WTC11 (cell line): ENCODE data around the gene SLC19A1. TPM values are rescaled to one million over a fixed set of nuclear protein-coding genes. Genes with fewer than 3 reads are reported as not detected.
A peak's percentile ranks its signal among the peaks of the same experiment; 100 is the strongest.

ENCODE experiments used
- ATAC-seq: fragments of 200-7000 bp; cut with Tn5 transposase; 2 replicates; pipeline ENCODE4 v1.10.0; 2021; ENCODE audit warnings: mild to moderate bottlenecking, moderate library complexity
- CTCF ChIA-PET: fragments of 300-600 bp; sonication (Branson Sonifier 250); formaldehyde crosslinking; loops from one replicate; lab custom pipeline; 2021; ENCODE audit warnings: antibody characterized with exemption; lab: Charles Lee
- POLR2A ChIA-PET: fragments of 350-600 bp; sonication (Branson Sonifier 250); formaldehyde crosslinking; loops from one replicate; lab custom pipeline; 2021; ENCODE audit warnings: antibody characterized with exemption; lab: Charles Lee
- DNase-seq: peaks from one replicate; pipeline ENCODE4 v3.0.0; 2021; ENCODE audit warnings: low spot score
- H3K27ac Mint-ChIP-seq: 2 replicates; pipeline ENCODE4 v1.8.0; 2021; ENCODE audit warnings: mixed read lengths
- H3K27me3 Mint-ChIP-seq: 2 replicates; pipeline ENCODE4 v1.8.0; 2021; ENCODE audit warnings: low read depth, mild to moderate bottlenecking, moderate library complexity, mixed read lengths
- H3K36me3 Mint-ChIP-seq: 2 replicates; pipeline ENCODE4 v1.8.0; 2021; ENCODE audit warnings: mixed read lengths
- H3K4me1 Mint-ChIP-seq: 2 replicates; pipeline ENCODE4 v1.8.0; 2022; ENCODE audit warnings: mixed read lengths
- H3K4me3 Mint-ChIP-seq: 2 replicates; pipeline ENCODE4 v1.8.0; 2021; ENCODE audit warnings: mild to moderate bottlenecking, moderate library complexity, mixed read lengths
- H3K9me3 Mint-ChIP-seq: 2 replicates; pipeline ENCODE4 v1.8.0; 2021; ENCODE audit warnings: mixed read lengths
- FOXJ3 ChIP-seq: sonication (generic); formaldehyde crosslinking; IDR thresholded peaks from 2 replicates; pipeline ENCODE4 v1.9.0; 2021; ENCODE audit warnings: missing genetic modification reagents, mild to moderate bottlenecking, borderline replicate concordance
- GABPB1 ChIP-seq: sonication (generic); formaldehyde crosslinking; IDR thresholded peaks from 2 replicates; pipeline ENCODE4 v1.8.1; 2023; ENCODE audit warnings: mild to moderate bottlenecking, missing genetic modification reagents
- JAZF1 ChIP-seq: fragments of 250-450 bp; sonication (Bioruptor Pico); IDR thresholded peaks from 2 replicates; pipeline ENCODE4 v1.9.0; 2021; ENCODE audit warnings: moderate library complexity, mild to moderate bottlenecking, inconsistent platforms
- RORB ChIP-seq: fragments of 250-450 bp; sonication (Bioruptor Pico); IDR thresholded peaks from 2 replicates; pipeline ENCODE4 v1.9.0; 2021; ENCODE audit warnings: mild to moderate bottlenecking
- SMAD4 ChIP-seq: sonication (generic); formaldehyde crosslinking; IDR thresholded peaks from 2 replicates; pipeline ENCODE4 v1.8.0; 2022; ENCODE audit warnings: mild to moderate bottlenecking, missing genetic modification reagents
- ZBTB21 ChIP-seq: sonication (generic); formaldehyde crosslinking; IDR thresholded peaks from 2 replicates; pipeline ENCODE4 v1.8.1; 2023; ENCODE audit warnings: mild to moderate bottlenecking, missing genetic modification reagents, borderline replicate concordance
- ZNF121 ChIP-seq: sonication (generic); formaldehyde crosslinking; IDR thresholded peaks from 2 replicates; pipeline ENCODE4 v1.8.0; 2023; ENCODE audit warnings: missing genetic modification reagents
- ZNF423 ChIP-seq: fragments of 250-450 bp; sonication (Bioruptor Pico); IDR thresholded peaks from 2 replicates; pipeline ENCODE4 v2.1.2; 2022; ENCODE audit warnings: mild to moderate bottlenecking, moderate library complexity
- total RNA-seq: library from RNA; stranded (reverse); gene quantifications from 3 replicates; pipeline ENCODE4 v1.2.3, GENCODE V29; 2021
- TF ChIP-seq, protein P1 (sequence below): sonication (generic); formaldehyde crosslinking; IDR thresholded peaks from 2 replicates; pipeline ENCODE4 v1.8.1; 2023; ENCODE audit warnings: mild to moderate bottlenecking, missing genetic modification reagents, moderate library complexity
- TF ChIP-seq, protein P2 (sequence below): fragments of 250-450 bp; sonication (Bioruptor Pico); conservative IDR thresholded peaks from 2 replicates; pipeline ENCODE4 v1.9.0; 2021; ENCODE audit warnings: mild to moderate bottlenecking
- TF ChIP-seq, protein P3 (sequence below): sonication (generic); formaldehyde crosslinking; IDR thresholded peaks from 2 replicates; pipeline ENCODE4 v1.8.1; 2023; ENCODE audit warnings: mild to moderate bottlenecking, missing genetic modification reagents
- TF ChIP-seq, protein P4 (sequence below): sonication (generic); formaldehyde crosslinking; IDR thresholded peaks from 2 replicates; pipeline ENCODE4 v1.8.1; 2022; ENCODE audit warnings: mild to moderate bottlenecking, missing genetic modification reagents, moderate library complexity, borderline replicate concordance
- TF ChIP-seq, protein P5 (sequence below): fragments of 200-600 bp; IDR thresholded peaks from 2 replicates; pipeline ENCODE4 v1.8.0; 2022; ENCODE audit warnings: antibody characterized with exemption
- TF ChIP-seq, protein P6 (sequence below): sonication (generic); formaldehyde crosslinking; conservative IDR thresholded peaks from 2 replicates; pipeline ENCODE4 v1.8.1; 2022; ENCODE audit warnings: mild to moderate bottlenecking, missing genetic modification reagents
- TF ChIP-seq, protein P7 (sequence below): sonication (generic); formaldehyde crosslinking; IDR thresholded peaks from 2 replicates; pipeline ENCODE4 v1.8.1; 2022; ENCODE audit warnings: missing genetic modification reagents, borderline replicate concordance

The SLC19A1 gene
- total RNA-seq, 1 experiment from 2014 or later: 29.8 TPM

DNA sequence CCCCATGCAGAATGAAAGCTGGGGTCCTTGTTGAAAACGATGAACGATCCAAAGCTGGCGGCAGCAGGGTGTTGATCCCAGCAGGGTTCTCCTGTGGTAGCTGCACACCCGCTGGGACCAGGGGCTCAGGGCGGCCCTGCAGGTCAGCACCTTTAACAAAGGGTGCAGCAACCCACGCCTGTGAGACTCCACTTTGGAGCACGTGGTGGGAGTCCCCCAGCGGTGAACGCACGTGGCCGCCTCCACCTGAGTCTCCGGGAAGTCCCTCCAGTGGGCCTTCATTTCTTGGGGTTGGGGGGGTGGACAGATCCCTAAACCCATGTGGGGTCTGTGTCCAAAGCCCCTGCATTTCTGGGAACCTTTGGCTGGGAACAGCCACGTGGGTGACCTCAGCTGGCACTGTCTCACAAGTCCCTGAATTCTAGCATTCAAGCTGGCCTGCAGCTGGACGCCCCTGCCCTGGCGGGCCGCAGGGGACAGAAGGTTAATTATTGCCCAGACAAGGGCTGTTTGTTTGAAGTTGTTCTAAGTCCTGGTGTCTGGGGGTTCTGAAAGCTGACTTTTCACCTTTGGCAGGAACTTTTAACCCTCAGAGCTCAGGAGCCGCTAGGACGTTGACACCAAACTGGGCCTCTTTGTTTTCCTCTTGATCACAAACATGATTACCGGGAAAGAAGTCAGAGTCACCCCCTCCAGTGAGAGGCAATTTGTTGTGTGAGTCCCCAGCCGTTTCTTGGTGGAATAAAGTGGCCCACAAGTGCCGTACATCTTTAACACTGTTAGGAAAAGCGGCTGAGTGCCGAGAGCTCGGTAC is 72.8 kb downstream of the SLC19A1 start:
- no peaks in the 10 kb centered on the region for H3K9me3 Mint-ChIP-seq
- H3K27me3 Mint-ChIP-seq: no peaks in the 10 kb centered on the region
- TF ChIP-seq GABPB1 (CRISPR knock-in tag) (peak; percentile 53), ZNF121 (no peak)
- H3K36me3 Mint-ChIP-seq: peaks cover 16% of the 10 kb centered on the region
- no peak for ATAC-seq
- CTCF ChIA-PET: no interaction called here
- H3K4me3 Mint-ChIP-seq: no peak overlapping the region
- H3K4me1 Mint-ChIP-seq: peaks cover 8% of the 10 kb centered on the region
- peak overlapping the region; percentile 64 for H3K27ac Mint-ChIP-seq
- DNase-seq: no peak
- POLR2A ChIA-PET: no interaction called here

DNA sequence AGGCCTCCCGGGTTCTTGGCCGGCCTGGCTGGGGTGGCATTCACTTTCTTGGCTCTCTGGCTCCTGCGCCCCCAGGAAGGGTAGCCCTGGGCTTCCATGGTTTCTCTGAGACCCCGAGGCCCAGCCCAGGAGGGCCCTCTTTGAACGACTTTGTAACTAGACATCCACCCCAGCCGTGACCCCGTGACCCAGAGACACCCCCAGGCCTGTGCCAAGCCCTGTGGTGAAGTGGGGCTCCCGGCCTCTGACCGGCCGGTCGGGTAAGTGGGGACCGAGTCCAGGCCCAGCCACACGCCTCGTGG is 73.3 kb downstream of the SLC19A1 start:
- POLR2A ChIA-PET: no interaction called here

DNA sequence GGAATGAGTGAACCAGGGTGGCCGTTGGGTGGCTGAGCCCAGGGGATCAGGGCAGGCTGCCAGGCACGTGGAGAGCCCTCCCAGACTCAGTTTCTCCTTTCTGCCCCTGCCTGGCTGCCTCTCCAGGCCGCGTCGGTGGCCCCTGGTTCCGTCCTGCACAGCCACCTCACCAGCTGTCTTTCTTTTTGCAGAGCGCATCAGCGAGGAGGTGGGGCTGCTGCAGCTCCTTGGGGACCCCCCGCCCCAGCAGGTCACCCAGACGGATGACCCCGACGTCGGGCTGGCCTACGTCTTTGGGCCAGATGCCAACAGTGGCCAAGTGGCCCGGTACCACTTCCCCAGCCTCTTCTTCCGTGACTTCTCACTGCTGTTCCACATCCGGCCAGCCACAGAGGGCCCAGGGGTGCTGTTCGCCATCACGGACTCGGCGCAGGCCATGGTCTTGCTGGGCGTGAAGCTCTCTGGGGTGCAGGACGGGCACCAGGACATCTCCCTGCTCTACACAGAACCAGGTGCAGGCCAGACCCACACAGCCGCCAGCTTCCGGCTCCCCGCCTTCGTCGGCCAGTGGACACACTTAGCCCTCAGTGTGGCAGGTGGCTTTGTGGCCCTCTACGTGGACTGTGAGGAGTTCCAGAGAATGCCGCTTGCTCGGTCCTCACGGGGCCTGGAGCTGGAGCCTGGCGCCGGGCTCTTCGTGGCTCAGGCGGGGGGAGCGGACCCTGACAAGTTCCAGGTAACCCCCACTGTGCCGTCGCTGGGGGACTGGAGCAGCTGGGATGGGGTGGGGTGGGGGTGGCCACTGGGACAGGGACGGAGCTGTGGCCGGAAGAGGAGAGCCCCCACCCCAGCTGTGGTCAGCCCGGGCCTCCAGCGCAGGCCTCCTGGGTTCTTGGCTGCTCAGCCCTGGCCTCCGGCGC is 73.9 kb downstream of the SLC19A1 start:
- Mint-ChIP-seq H3K27me3 (no peaks in the 10 kb centered on the region), H3K9me3 (no peaks in the 10 kb centered on the region), H3K27ac (no peak overlapping the region), H3K4me1 (peaks cover 8% of the 10 kb centered on the region), H3K4me3 (no peak overlapping the region), H3K36me3 (peaks cover 8% of the 10 kb centered on the region; the same call in 1 of the 2 replicates)
- no peak for DNase-seq
- ChIA-PET POLR2A (no interaction called here), CTCF (no interaction called here)
- TF ChIP-seq, protein P1, sequence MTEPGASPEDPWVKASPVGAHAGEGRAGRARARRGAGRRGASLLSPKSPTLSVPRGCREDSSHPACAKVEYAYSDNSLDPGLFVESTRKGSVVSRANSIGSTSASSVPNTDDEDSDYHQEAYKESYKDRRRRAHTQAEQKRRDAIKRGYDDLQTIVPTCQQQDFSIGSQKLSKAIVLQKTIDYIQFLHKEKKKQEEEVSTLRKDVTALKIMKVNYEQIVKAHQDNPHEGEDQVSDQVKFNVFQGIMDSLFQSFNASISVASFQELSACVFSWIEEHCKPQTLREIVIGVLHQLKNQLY (CRISPR knock-in tag): no peak
- TF ChIP-seq, protein P2, sequence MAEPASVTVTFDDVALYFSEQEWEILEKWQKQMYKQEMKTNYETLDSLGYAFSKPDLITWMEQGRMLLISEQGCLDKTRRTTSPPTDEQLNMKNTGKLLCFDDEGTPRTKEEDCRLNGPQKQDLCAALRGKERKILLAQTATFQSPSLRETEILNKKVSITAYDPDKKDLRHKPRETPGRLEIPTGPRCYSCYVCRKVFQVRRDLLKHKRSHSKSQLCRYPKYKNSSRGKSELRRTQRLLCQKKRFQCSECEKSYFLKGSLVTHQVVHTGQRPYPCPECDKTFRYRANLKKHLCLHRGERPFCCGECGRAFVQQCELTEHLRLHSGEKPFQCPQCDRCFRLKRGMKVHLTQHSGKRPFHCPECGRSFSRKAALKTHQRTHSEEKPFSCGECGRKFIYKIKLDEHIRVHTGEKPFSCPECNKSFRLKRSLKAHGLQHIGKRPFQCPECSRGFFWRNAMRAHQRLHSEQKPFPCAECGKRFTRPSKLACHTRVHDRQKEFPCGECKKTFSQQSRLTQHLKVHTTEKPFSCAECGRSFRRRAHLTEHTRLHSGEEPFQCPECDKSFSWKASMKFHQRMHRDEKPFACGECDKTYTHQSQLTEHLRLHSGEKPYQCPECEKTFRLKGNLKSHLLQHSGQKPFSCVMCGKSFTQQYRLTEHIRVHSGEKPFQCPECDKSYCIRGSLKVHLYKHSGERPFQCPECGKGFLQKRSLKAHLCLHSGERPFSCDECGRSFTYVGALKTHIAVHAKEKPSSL (CRISPR knock-in tag): no peak
- no peak for TF ChIP-seq ZBTB21 (CRISPR knock-in tag)
- TF ChIP-seq, all 79 proteins: peak for 0
- no peak for ATAC-seq

More for the DNA sequence above, 73.3 kb downstream of the SLC19A1 start:
- Mint-ChIP-seq H3K27ac (no peak overlapping the region), H3K27me3 (no peaks in the 10 kb centered on the region), H3K36me3 (peaks cover 11% of the 10 kb centered on the region), H3K9me3 (no peaks in the 10 kb centered on the region), H3K4me3 (no peak overlapping the region), H3K4me1 (peaks cover 8% of the 10 kb centered on the region)
- CTCF ChIA-PET: no interaction called here
- ATAC-seq: no peak
- DNase-seq: no peak
- TF ChIP-seq RORB (CRISPR knock-in tag) (no peak), ZNF423 (no peak)
- TF ChIP-seq, protein P3, sequence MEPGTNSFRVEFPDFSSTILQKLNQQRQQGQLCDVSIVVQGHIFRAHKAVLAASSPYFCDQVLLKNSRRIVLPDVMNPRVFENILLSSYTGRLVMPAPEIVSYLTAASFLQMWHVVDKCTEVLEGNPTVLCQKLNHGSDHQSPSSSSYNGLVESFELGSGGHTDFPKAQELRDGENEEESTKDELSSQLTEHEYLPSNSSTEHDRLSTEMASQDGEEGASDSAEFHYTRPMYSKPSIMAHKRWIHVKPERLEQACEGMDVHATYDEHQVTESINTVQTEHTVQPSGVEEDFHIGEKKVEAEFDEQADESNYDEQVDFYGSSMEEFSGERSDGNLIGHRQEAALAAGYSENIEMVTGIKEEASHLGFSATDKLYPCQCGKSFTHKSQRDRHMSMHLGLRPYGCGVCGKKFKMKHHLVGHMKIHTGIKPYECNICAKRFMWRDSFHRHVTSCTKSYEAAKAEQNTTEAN (CRISPR knock-in tag): no peak

DNA sequence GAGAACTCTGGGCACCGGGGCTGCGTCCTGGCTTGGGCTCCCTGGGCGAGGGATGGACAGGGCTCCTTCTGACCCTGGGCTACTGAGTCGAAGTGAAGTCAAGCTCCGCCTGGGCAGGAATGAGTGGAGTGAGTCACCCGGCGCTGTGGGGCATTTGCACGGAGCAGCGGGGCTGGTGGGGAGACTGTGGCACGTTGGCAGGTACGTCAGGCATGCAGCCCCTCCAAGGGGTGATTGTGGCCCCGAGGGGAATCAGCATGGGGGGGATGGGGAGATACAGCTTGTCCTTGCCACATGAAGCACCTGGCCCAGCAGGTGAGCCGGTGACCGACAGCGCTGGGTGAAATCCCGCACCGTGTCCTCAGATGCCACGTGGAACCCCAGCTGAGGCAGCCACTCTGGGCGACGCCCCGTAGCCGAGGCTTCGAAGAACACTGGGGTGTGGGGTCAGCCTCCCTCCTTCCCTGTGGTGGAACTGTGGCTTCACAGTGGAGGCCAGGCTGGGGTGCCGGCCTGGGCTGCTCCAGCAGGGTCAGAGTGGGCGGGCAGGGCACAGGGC is 74.9 kb downstream of the SLC19A1 start:
- H3K9me3 Mint-ChIP-seq: peaks cover 3% of the 10 kb centered on the region; the same call in 1 of the 2 replicates
- DNase-seq: no peak
- no peak for ATAC-seq
- H3K27me3 Mint-ChIP-seq: no peaks in the 10 kb centered on the region
- no peak overlapping the region for H3K27ac Mint-ChIP-seq
- POLR2A ChIA-PET: no interaction called here
- H3K4me3 Mint-ChIP-seq: no peak overlapping the region
- H3K36me3 Mint-ChIP-seq: peaks cover 12% of the 10 kb centered on the region
- H3K4me1 Mint-ChIP-seq: peaks cover 13% of the 10 kb centered on the region
- CTCF ChIA-PET: no interaction called here
- TF ChIP-seq, protein P4, sequence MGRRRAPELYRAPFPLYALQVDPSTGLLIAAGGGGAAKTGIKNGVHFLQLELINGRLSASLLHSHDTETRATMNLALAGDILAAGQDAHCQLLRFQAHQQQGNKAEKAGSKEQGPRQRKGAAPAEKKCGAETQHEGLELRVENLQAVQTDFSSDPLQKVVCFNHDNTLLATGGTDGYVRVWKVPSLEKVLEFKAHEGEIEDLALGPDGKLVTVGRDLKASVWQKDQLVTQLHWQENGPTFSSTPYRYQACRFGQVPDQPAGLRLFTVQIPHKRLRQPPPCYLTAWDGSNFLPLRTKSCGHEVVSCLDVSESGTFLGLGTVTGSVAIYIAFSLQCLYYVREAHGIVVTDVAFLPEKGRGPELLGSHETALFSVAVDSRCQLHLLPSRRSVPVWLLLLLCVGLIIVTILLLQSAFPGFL: no peak
- TF ChIP-seq, protein P1 (CRISPR knock-in tag): no peak
- TF ChIP-seq, protein P5, sequence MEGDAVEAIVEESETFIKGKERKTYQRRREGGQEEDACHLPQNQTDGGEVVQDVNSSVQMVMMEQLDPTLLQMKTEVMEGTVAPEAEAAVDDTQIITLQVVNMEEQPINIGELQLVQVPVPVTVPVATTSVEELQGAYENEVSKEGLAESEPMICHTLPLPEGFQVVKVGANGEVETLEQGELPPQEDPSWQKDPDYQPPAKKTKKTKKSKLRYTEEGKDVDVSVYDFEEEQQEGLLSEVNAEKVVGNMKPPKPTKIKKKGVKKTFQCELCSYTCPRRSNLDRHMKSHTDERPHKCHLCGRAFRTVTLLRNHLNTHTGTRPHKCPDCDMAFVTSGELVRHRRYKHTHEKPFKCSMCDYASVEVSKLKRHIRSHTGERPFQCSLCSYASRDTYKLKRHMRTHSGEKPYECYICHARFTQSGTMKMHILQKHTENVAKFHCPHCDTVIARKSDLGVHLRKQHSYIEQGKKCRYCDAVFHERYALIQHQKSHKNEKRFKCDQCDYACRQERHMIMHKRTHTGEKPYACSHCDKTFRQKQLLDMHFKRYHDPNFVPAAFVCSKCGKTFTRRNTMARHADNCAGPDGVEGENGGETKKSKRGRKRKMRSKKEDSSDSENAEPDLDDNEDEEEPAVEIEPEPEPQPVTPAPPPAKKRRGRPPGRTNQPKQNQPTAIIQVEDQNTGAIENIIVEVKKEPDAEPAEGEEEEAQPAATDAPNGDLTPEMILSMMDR: no peak
- no peak for TF ChIP-seq SMAD4
- TF ChIP-seq ZNF121: no peak
- TF ChIP-seq, protein P6, sequence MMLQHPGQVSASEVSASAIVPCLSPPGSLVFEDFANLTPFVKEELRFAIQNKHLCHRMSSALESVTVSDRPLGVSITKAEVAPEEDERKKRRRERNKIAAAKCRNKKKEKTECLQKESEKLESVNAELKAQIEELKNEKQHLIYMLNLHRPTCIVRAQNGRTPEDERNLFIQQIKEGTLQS (CRISPR knock-in tag): no peak
- no peak for TF ChIP-seq FOXJ3 (CRISPR knock-in tag)
- TF ChIP-seq, protein P7, sequence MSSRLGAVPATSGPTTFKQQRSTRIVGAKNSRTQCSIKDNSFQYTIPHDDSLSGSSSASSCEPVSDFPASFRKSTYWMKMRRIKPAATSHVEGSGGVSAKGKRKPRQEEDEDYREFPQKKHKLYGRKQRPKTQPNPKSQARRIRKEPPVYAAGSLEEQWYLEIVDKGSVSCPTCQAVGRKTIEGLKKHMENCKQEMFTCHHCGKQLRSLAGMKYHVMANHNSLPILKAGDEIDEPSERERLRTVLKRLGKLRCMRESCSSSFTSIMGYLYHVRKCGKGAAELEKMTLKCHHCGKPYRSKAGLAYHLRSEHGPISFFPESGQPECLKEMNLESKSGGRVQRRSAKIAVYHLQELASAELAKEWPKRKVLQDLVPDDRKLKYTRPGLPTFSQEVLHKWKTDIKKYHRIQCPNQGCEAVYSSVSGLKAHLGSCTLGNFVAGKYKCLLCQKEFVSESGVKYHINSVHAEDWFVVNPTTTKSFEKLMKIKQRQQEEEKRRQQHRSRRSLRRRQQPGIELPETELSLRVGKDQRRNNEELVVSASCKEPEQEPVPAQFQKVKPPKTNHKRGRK (CRISPR knock-in tag): no peak
- TF ChIP-seq JAZF1 (CRISPR knock-in tag): no peak
